Fibroblast of villous mesenchyme (primary cell): ENCODE results near the gene COL1A1. TPM values are rescaled to one million over a fixed set of nuclear protein-coding genes. Genes with fewer than 3 reads are reported as not detected.

Source experiments
- DNase-seq: peaks from one replicate; pipeline ENCODE4 v3.0.0-alpha.2; 2010; ENCODE audit warnings: low read depth
- H3K4me3 ChIP-seq: 2 replicates; pipeline ENCODE4 v1.5.1; 2011; ENCODE audit warnings: low read depth, mild to moderate bottlenecking, low read length
- CTCF ChIP-seq: IDR thresholded peaks from 2 replicates; pipeline ENCODE4 v1.5.1; 2012; ENCODE audit warnings: low read depth, mild to moderate bottlenecking, low read length; ENCODE audit not compliant: insufficient read depth
- total RNA-seq: library from RNA; depleted of rRNA; stranded (reverse); fragments of >200 nt; gene quantifications from 2 replicates; pipeline ENCODE4 v1.2.3, GENCODE V29; 2012

Gene COL1A1
- total RNA-seq, 1 donor, result 2,749 TPM

GRCh38 chr17:50172130-50172529 is 29.3 kb downstream of the COL1A1 start:
- H3K4me3 ChIP-seq, result no peak overlapping the region
- no peak for TF ChIP-seq CTCF
- no peak for DNase-seq

GRCh38 chr17:50171371-50172071 is 29.9 kb downstream of the COL1A1 start:
- DNase-seq, result no peak
- no peak for TF ChIP-seq CTCF
- H3K4me3 ChIP-seq, result no peak overlapping the region

GRCh38 chr17:50170662-50171370 is 30.6 kb downstream of the COL1A1 start:
- no peak for DNase-seq
- H3K4me3 ChIP-seq, result no peak overlapping the region
- no peak for TF ChIP-seq CTCF

GRCh38 chr17:50169881-50170459 is 31.5 kb downstream of the COL1A1 start:
- no peak for TF ChIP-seq CTCF
- no peak overlapping the region for H3K4me3 ChIP-seq
- no peak for DNase-seq

GRCh38 chr17:50169121-50169764 is 32.2 kb downstream of the COL1A1 start:
- DNase-seq, result peak; percentile 79
- TF ChIP-seq CTCF, result peak; percentile 98

GRCh38 chr17:50168319-50168718 is 33.1 kb downstream of the COL1A1 start:
- TF ChIP-seq CTCF, result no peak
- DNase-seq, result no peak
- H3K4me3 ChIP-seq, result no peak overlapping the region

More at GRCh38 chr17:50169121-50169764, 32.2 kb downstream of the COL1A1 start:
- H3K4me3 ChIP-seq, result no peak overlapping the region
